ELR (cell line): ENCODE data around the gene HSCB.
A peak's percentile ranks its signal among the peaks of the same experiment; 100 is the strongest.
"Not testable (repeated sequence)": the region's sequence is repeated elsewhere in the genome, so short reads cannot be mapped to it uniquely, and the experiment has no call there.

Source experiments
- DNase-seq: peaks from one replicate; pipeline ENCODE4 v3.0.0-alpha.2; 2015; ENCODE audit warnings: low read depth

HSCB gene

GRCh38 chr22:28741200-28741784 lies 547 bp upstream of the HSCB start:
- DNase-seq, result no peak

GRCh38 chr22:28742562-28742962 lies 723 bp downstream of the HSCB start:
- DNase-seq, result no peak

GRCh38 chr22:28743852-28744251 lies 2.0 kb downstream of the HSCB start:
- DNase-seq, result no peak

GRCh38 chr22:28750471-28750881 lies 8.6 kb downstream of the HSCB start:
- peak; percentile 61 for DNase-seq

- not testable (repeated sequence) for DNase-seq
These were observed 12.7 kb downstream of the HSCB start for GRCh38 chr22:28754512-28754911.

GRCh38 chr22:28759861-28760560 lies 18.2 kb downstream of the HSCB start:
- no peak for DNase-seq

GRCh38 chr22:28761449-28761755 lies 19.6 kb downstream of the HSCB start:
- DNase-seq, result no peak

GRCh38 chr22:28762000-28762399 lies 20.2 kb downstream of the HSCB start:
- DNase-seq, result not testable (repeated sequence)

GRCh38 chr22:28766628-28767027 lies 24.8 kb downstream of the HSCB start:
- no peak for DNase-seq

GRCh38 chr22:28768701-28769393 lies 27.0 kb downstream of the HSCB start:
- no peak for DNase-seq

- no peak for DNase-seq
These were observed 27.7 kb downstream of the HSCB start for GRCh38 chr22:28769394-28770085.

- DNase-seq, result no peak
These were observed 29.5 kb downstream of the HSCB start for GRCh38 chr22:28771195-28771791.

- peak; percentile 97 for DNase-seq
These were observed 31.0 kb downstream of the HSCB start, which contains the start of gene CCDC117 for GRCh38 chr22:28772633-28773460. Gene CCDC117 (plus strand): TSS chr22:28772695. CDS start chr22:28772850, 155 bp downstream.

GRCh38 chr22:28773461-28773867 lies 31.6 kb downstream of the HSCB start:
- DNase-seq, result no peak

- DNase-seq, result no peak
These were observed 32.5 kb downstream of the HSCB start for GRCh38 chr22:28774378-28774777.

GRCh38 chr22:28779833-28780232 lies 38.0 kb downstream of the HSCB start:
- no peak for DNase-seq

- DNase-seq, result no peak
These were observed 38.5 kb downstream of the HSCB start for GRCh38 chr22:28780296-28780695.

GRCh38 chr22:28783786-28784671 lies 42.2 kb downstream of the HSCB start:
- no peak for DNase-seq

- no peak for DNase-seq
These were observed 46.8 kb downstream of the HSCB start for GRCh38 chr22:28788601-28789000.

- no peak for DNase-seq
These were observed 49.3 kb downstream of the HSCB start for GRCh38 chr22:28791124-28791523.
